A549 (cell line): ENCODE data around the gene PSMD8. TPM values are rescaled to one million over a fixed set of nuclear protein-coding genes. Genes with fewer than 3 reads are reported as not detected.

ENCODE experiments used
- ATAC-seq, 2 experiments: fragments of 200-7000 bp in 1 of 2; fragments of >200 bp in 1 of 2; cut with Nextera tagmentation in 1 of 2; cut with Tn5 transposase in 1 of 2; 3 replicates each; pipeline versions ENCODE4 v1.8.0 to v1.9.1; 2018 to 2020; ENCODE audit warnings: mild to moderate bottlenecking in 1 of 2, moderate library complexity in 1 of 2
- CTCF ChIA-PET: fragments of 300-600 bp; sonication (Branson Sonifier 250); formaldehyde crosslinking; extraction: SDS; loops from one replicate; lab custom pipeline; 2021; ENCODE audit warnings: antibody characterized with exemption, inconsistent platforms; lab: Yijun Ruan, JAX
- POLR2A ChIA-PET: fragments of 350-600 bp; formaldehyde crosslinking; extraction: SDS; loops from one replicate; lab custom pipeline; 2021; ENCODE audit warnings: antibody characterized with exemption, inconsistent platforms; lab: Yijun Ruan, JAX
- DNase-seq, 2 experiments: peaks; one replicate each; pipeline versions ENCODE4 v3.0.0 to v3.0.0-alpha.2; 2011 to 2016; ENCODE audit warnings: low read depth in 1 of 2, low spot score in 1 of 2
- FAIRE-seq: peaks from 2 replicates; lab custom pipeline; 2011; peaks lifted over from hg19 to GRCh38; lab: Jason Lieb, UNC
- H3K27ac ChIP-seq, 2 experiments: fragments of >200 bp; sonication (Bioruptor Twin); formaldehyde crosslinking; 3 replicates each; pipeline ENCODE4 v1.5.1; 2016 to 2017
- H3K4me1 ChIP-seq: fragments of >200 bp; sonication (Bioruptor Twin); formaldehyde crosslinking; 3 replicates; pipeline ENCODE4 v1.6.1; 2016
- H3K4me2 ChIP-seq: fragments of >200 bp; sonication (Bioruptor Twin); formaldehyde crosslinking; 3 replicates; pipeline ENCODE4 v1.6.1; 2016
- H3K4me3 ChIP-seq: fragments of >200 bp; sonication (Bioruptor Twin); formaldehyde crosslinking; 3 replicates; pipeline ENCODE4 v1.5.1; 2016
- H3K9me3 ChIP-seq: fragments of >200 bp; sonication (Bioruptor Twin); formaldehyde crosslinking; 3 replicates; pipeline ENCODE4 v1.6.1; 2016
- CBX8 ChIP-seq: fragments of 200-600 bp; sonication (generic); IDR thresholded peaks from 2 replicates; pipeline ENCODE4 v1.6.1; 2016
- CEBPB ChIP-seq, 2 experiments: fragments of >200 bp in 1 of 2; sonication (Bioruptor Twin) in 1 of 2; formaldehyde crosslinking in 1 of 2; IDR thresholded peaks; 2 replicates each; pipeline ENCODE4 v1.6.1; 2012 to 2016
- CHD2 ChIP-seq: fragments of 150-350 bp; IDR thresholded peaks from 2 replicates; pipeline ENCODE4 v1.6.1; 2014; ENCODE audit warnings: low read length; ENCODE audit not compliant: partially characterized antibody
- EP300 ChIP-seq, 2 experiments: fragments of >200 bp; sonication (Bioruptor Twin); formaldehyde crosslinking; IDR thresholded peaks; 2 replicates in 1 of 2; 3 replicates in 1 of 2; pipeline ENCODE4 v1.6.1; 2016 to 2017
- ESRRA ChIP-seq: fragments of 150-350 bp; IDR thresholded peaks from 2 replicates; pipeline ENCODE4 v1.6.1; 2014; ENCODE audit warnings: mild to moderate bottlenecking, low read length, borderline replicate concordance
- FOXS1 ChIP-seq: fragments of 250-450 bp; sonication (Bioruptor Pico); IDR thresholded peaks from 2 replicates; pipeline ENCODE4 v1.5.0; 2020; ENCODE audit warnings: mild to moderate bottlenecking, moderate library complexity
- HEYL ChIP-seq: fragments of 250-450 bp; sonication (Bioruptor Pico); IDR thresholded peaks from 2 replicates; pipeline ENCODE4 v1.8.0; 2021; ENCODE audit warnings: mild to moderate bottlenecking, moderate library complexity
- HMGXB4 ChIP-seq: fragments of 250-450 bp; sonication (Bioruptor Pico); IDR thresholded peaks from 2 replicates; pipeline ENCODE4 v1.5.0; 2021; ENCODE audit warnings: mild to moderate bottlenecking, moderate library complexity, borderline replicate concordance
- HOXB13 ChIP-seq: fragments of 250-450 bp; sonication (Bioruptor Pico); IDR thresholded peaks from 2 replicates; pipeline ENCODE4 v1.5.0; 2020; ENCODE audit warnings: low read depth, mild to moderate bottlenecking, moderate library complexity
- JUN ChIP-seq, 2 experiments: fragments of >200 bp; sonication (Bioruptor Twin); formaldehyde crosslinking; IDR thresholded peaks; 2 replicates in 1 of 2; 3 replicates in 1 of 2; pipeline ENCODE4 v1.6.1; 2016 to 2017
- KDM1A ChIP-seq: fragments of 200-600 bp; sonication (generic); IDR thresholded peaks from 2 replicates; pipeline ENCODE4 v1.6.1; 2016; ENCODE audit warnings: low read depth, mild to moderate bottlenecking
- KDM5A ChIP-seq: fragments of 200-600 bp; sonication (generic); IDR thresholded peaks from 2 replicates; pipeline ENCODE4 v1.6.1; 2016; ENCODE audit warnings: antibody characterized with exemption, mild to moderate bottlenecking
- MAFK ChIP-seq: fragments of 450-650 bp; IDR thresholded peaks from 2 replicates; pipeline ENCODE4 v1.6.1; 2014; ENCODE audit not compliant: partially characterized antibody
- MAX ChIP-seq: IDR thresholded peaks from 2 replicates; pipeline ENCODE4 v1.6.1; 2012
- NFE2L2 ChIP-seq: fragments of 150-350 bp; conservative IDR thresholded peaks from 2 replicates; pipeline ENCODE4 v1.6.1; 2014; ENCODE audit warnings: low read length
- PBX3 ChIP-seq: IDR thresholded peaks from 2 replicates; pipeline ENCODE4 v1.6.1; 2012
- PHF8 ChIP-seq: fragments of 200-600 bp; sonication (generic); IDR thresholded peaks from 2 replicates; pipeline ENCODE4 v1.6.1; 2016; ENCODE audit warnings: low read depth, mild to moderate bottlenecking, antibody characterized with exemption, moderate library complexity, borderline replicate concordance
- POLR2AphosphoS2 ChIP-seq: conservative IDR thresholded peaks from 2 replicates; pipeline ENCODE4 v1.6.1; 2012; ENCODE audit warnings: low read length, improper control_type of control experiment, inconsistent platforms
- RAD21 ChIP-seq, 2 experiments: fragments of >200 bp in 1 of 2; sonication (Bioruptor Twin) in 1 of 2; formaldehyde crosslinking in 1 of 2; IDR thresholded peaks in 1 of 2; conservative IDR thresholded peaks in 1 of 2; 2 replicates in 1 of 2; 3 replicates in 1 of 2; pipeline ENCODE4 v1.6.1; 2012 to 2018; ENCODE audit warnings: inconsistent platforms in 1 of 2
- RARB ChIP-seq: fragments of 250-450 bp; sonication (Bioruptor Pico); IDR thresholded peaks from 2 replicates; pipeline ENCODE4 v1.8.0; 2021; ENCODE audit warnings: mild to moderate bottlenecking, moderate library complexity
- SMC3 ChIP-seq: fragments of >200 bp; sonication (Bioruptor Twin); formaldehyde crosslinking; IDR thresholded peaks from 3 replicates; pipeline ENCODE4 v1.6.1; 2018; ENCODE audit warnings: inconsistent platforms
- SREBF2 ChIP-seq: fragments of 450-650 bp; IDR thresholded peaks from 2 replicates; pipeline ENCODE4 v1.6.1; 2014; ENCODE audit warnings: mild to moderate bottlenecking, moderate library complexity
- USF2 ChIP-seq: fragments of 450-650 bp; IDR thresholded peaks from 2 replicates; pipeline ENCODE4 v1.6.1; 2014; ENCODE audit warnings: antibody characterized with exemption
- ZNF302 ChIP-seq: fragments of 250-450 bp; sonication (Bioruptor Pico); IDR thresholded peaks from 2 replicates; pipeline ENCODE4 v1.9.0; 2021; ENCODE audit warnings: inconsistent platforms, mild to moderate bottlenecking, moderate library complexity
- ZSCAN20 ChIP-seq: fragments of 250-450 bp; sonication (Bioruptor Pico); IDR thresholded peaks from 2 replicates; pipeline ENCODE4 v1.8.0; 2022; ENCODE audit warnings: mild to moderate bottlenecking, moderate library complexity
- WGBS: methylation state at CpG from one replicate; pipeline ENCODE4 v1.1.6; 2017; ENCODE audit errors: missing lambda C conversion rate; 5-methylcytosine and 5-hydroxymethylcytosine counted together
- polyA plus RNA-seq, 4 experiments: library from polyadenylated mRNA; depleted of rRNA in 3 of 4; stranded (reverse); fragments of >200 nt; fragmentation: RNase III in 1 of 4; extraction: RNeasy Plus Mini Kit Qiagen cat#74134 plus additional on column Dnase treatment in 1 of 4; gene quantifications; 2 replicates in 3 of 4; 3 replicates in 1 of 4; pipeline ENCODE4 v1.2.3, GENCODE V29; 2011 to 2017
- TF ChIP-seq, protein P1 (sequence below): IDR thresholded peaks from 2 replicates; pipeline ENCODE4 v1.6.1; 2012; ENCODE audit warnings: low read depth, borderline replicate concordance
- TF ChIP-seq, protein P2 (sequence below): fragments of 150-350 bp; IDR thresholded peaks from 2 replicates; pipeline ENCODE4 v1.6.1; 2014; ENCODE audit warnings: low read depth, mild to moderate bottlenecking, low read length
- TF ChIP-seq, protein P3 (sequence below): fragments of 250-450 bp; sonication (Bioruptor Pico); IDR thresholded peaks from 2 replicates; pipeline ENCODE4 v1.5.0; 2020; ENCODE audit warnings: low read depth, mild to moderate bottlenecking, moderate library complexity
- TF ChIP-seq, protein P4 (sequence below): fragments of >200 bp; sonication (Bioruptor Twin); formaldehyde crosslinking; IDR thresholded peaks from 2 replicates; pipeline ENCODE4 v1.6.1; 2016

Gene PSMD8
- polyA plus RNA-seq, 2 of the 4 experiments (the other 2 are of a cell fraction) = 437 to 456 TPM

DNA sequence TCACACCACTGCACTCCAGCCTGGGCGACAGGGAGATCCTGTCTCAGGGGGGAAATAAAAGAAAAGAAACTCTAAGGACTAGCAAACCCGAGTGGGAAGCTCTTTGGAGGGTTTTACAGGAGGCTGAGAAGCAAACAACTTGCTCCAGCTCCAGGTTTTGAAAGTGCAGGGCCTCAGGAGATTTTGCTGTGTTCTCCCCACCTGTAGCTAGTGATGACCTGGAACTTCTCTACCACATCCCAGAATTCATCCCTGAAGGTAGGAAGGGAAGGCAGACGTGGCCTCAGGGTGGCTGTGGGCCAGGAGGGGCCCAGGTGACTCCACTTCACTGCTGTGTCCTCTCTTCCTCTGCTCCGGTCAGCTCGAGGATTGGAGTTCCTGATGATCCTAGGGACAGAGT is 16.3 kb upstream of the PSMD8 start:
- Histone ChIP-seq H3K4me2 (no peak overlapping the region), H3K4me3 (no peak overlapping the region), H3K4me1 (peaks cover 8% of the 10 kb centered on the region; the same call in 1 of the 3 replicates), H3K27ac (no peak overlapping the region), H3K9me3 (no peaks in the 10 kb centered on the region)
- ChIA-PET CTCF (interaction anchor here (0.6 to 4.3 kb wide), 13 partner anchors 11 to 980 kb away, joined by 3 to 29 read pairs (median 4); partner anchors contain the start of genes CATSPERG, FAM98C, GGN and PPP1R14A), POLR2A (interaction anchor here (1.0 to 1.8 kb wide), 3 partner anchors 9 to 573 kb away, joined by 3 to 4 read pairs (median 3); partner anchors contain the start of genes MRPS12, PSMD8 and SARS2)
- ATAC-seq = no peak
- no peak for DNase-seq
- no peak for TF ChIP-seq HEYL (CRISPR knock-in tag)
- no peak for TF ChIP-seq PBX3
- TF ChIP-seq JUN (IDR thresholded peaks at IDR 0.05) = no peak
- TF ChIP-seq CBX8 = no peak
- no peak for TF ChIP-seq ESRRA
- no peak for TF ChIP-seq CEBPB (IDR thresholded peaks at IDR 0.05)
- no peak for TF ChIP-seq POLR2AphosphoS2
- no peak for TF ChIP-seq USF2
- TF ChIP-seq FOXS1 (CRISPR knock-in tag) = no peak
- TF ChIP-seq CHD2 = no peak
- no peak for TF ChIP-seq RARB
- TF ChIP-seq MAFK = no peak
- TF ChIP-seq, protein P1, sequence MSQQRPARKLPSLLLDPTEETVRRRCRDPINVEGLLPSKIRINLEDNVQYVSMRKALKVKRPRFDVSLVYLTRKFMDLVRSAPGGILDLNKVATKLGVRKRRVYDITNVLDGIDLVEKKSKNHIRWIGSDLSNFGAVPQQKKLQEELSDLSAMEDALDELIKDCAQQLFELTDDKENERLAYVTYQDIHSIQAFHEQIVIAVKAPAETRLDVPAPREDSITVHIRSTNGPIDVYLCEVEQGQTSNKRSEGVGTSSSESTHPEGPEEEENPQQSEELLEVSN = no peak
- TF ChIP-seq, protein P2, sequence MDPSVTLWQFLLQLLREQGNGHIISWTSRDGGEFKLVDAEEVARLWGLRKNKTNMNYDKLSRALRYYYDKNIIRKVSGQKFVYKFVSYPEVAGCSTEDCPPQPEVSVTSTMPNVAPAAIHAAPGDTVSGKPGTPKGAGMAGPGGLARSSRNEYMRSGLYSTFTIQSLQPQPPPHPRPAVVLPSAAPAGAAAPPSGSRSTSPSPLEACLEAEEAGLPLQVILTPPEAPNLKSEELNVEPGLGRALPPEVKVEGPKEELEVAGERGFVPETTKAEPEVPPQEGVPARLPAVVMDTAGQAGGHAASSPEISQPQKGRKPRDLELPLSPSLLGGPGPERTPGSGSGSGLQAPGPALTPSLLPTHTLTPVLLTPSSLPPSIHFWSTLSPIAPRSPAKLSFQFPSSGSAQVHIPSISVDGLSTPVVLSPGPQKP = no peak
- no peak for TF ChIP-seq PHF8
- TF ChIP-seq KDM1A = no peak
- FAIRE-seq = no peak
- 39% methylated on average over 5 of the region's 5 CpGs for WGBS

DNA sequence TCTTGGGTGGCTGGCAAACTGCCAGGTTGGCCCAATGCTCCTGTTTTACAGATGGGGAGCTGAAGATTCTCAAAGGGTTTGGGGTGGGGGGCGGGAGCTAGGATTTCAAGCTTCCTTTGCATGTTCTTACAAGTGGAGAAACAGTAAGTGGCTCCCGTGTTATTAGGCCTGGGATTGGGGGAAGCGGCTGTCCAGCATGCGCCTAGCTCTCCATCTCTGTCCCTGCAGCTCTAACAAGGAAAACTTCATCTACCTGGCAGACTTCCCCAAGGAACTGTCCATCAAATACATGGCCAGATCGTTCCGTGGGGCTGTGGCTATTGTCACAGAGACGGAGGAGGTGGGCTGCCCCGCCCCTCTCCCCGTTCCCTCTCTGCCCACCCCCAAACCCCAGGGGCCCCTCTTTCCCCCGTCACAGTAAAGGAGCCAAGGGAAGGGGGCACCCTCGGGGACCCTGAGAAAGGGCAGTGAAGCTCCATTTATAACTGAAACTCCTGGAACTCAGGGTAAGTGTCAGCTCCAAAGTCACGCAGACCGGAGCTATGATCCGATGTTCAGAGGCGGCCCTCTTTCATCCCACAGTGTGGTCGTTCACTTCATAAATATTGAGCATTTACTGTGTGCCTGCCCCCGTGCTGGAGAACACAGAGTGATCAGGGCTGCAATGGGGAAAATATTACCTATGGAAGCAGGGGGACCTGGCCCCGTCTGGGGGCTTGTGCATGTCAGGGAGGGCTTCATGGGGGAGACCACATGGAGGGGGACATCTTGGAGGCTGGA is 14.9 kb upstream of the PSMD8 start:
- Histone ChIP-seq H3K9me3 (no peaks in the 10 kb centered on the region), H3K4me1 (peaks cover 9% of the 10 kb centered on the region; the same call in 1 of the 3 replicates), H3K27ac (no peak overlapping the region), H3K4me3 (no peak overlapping the region)
- WGBS = 36% methylated on average over 18 of the region's 18 CpGs
- ATAC-seq = no peak
- CTCF ChIA-PET = interaction anchor here (0.5 to 4.3 kb wide), 15 partner anchors 10 to 187 kb away, joined by 3 to 29 read pairs (median 5); partner anchors contain the start of genes CATSPERG, FAM98C, PPP1R14A and PSMD8
- TF ChIP-seq ZNF302 (no peak), MAX (no peak), HOXB13 (CRISPR knock-in tag) (no peak), HEYL (CRISPR knock-in tag) (no peak), NFE2L2 (no peak), FOXS1 (CRISPR knock-in tag) (no peak), SREBF2 (no peak), HMGXB4 (CRISPR knock-in tag) (no peak), EP300 (IDR thresholded peaks at IDR 0.05) (no peak), RAD21 (conservative IDR thresholded peaks at IDR 0.05 in 1 of 2, IDR thresholded peaks at IDR 0.05 in 1 of 2) (no peak), POLR2AphosphoS2 (no peak), SMC3 (no peak), ZSCAN20 (CRISPR knock-in tag) (no peak), KDM5A (no peak)
- TF ChIP-seq, protein P3, sequence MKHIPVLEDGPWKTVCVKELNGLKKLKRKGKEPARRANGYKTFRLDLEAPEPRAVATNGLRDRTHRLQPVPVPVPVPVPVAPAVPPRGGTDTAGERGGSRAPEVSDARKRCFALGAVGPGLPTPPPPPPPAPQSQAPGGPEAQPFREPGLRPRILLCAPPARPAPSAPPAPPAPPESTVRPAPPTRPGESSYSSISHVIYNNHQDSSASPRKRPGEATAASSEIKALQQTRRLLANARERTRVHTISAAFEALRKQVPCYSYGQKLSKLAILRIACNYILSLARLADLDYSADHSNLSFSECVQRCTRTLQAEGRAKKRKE (CRISPR knock-in tag) = no peak
- TF ChIP-seq, protein P4, sequence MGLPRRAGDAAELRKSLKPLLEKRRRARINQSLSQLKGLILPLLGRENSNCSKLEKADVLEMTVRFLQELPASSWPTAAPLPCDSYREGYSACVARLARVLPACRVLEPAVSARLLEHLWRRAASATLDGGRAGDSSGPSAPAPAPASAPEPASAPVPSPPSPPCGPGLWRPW = no peak
- TF ChIP-seq, all 56 proteins: peak for 0
- DNase-seq (no peak), FAIRE-seq (no peak)
- no peak overlapping the region for H3K4me2 ChIP-seq
- POLR2A ChIA-PET = interaction anchor here (1.8 kb wide), 1 partner anchor 15 kb away, joined by 4 read pairs; the partner anchor contains the start of gene PSMD8
